ENCODE measurements around the gene PNMT.

DNA sequence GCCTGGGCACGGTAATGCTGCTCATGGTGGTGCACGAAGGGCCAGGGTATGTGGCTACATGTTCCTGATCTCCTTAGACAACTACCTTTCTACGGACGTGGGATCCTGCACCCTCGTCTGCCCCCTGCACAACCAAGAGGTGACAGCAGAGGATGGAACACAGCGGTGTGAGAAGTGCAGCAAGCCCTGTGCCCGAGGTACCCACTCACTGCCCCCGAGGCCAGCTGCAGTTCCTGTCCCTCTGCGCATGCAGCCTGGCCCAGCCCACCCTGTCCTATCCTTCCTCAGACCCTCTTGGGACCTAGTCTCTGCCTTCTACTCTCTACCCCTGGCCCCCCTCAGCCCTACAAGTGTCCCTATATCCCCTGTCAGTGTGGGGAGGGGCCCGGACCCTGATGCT is 43.6 kb downstream of the PNMT start:
- TF ChIP-seq, protein P1, sequence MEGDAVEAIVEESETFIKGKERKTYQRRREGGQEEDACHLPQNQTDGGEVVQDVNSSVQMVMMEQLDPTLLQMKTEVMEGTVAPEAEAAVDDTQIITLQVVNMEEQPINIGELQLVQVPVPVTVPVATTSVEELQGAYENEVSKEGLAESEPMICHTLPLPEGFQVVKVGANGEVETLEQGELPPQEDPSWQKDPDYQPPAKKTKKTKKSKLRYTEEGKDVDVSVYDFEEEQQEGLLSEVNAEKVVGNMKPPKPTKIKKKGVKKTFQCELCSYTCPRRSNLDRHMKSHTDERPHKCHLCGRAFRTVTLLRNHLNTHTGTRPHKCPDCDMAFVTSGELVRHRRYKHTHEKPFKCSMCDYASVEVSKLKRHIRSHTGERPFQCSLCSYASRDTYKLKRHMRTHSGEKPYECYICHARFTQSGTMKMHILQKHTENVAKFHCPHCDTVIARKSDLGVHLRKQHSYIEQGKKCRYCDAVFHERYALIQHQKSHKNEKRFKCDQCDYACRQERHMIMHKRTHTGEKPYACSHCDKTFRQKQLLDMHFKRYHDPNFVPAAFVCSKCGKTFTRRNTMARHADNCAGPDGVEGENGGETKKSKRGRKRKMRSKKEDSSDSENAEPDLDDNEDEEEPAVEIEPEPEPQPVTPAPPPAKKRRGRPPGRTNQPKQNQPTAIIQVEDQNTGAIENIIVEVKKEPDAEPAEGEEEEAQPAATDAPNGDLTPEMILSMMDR (IDR thresholded peaks at IDR 0.05; ENCODE audit: poor library complexity, severe bottlenecking), result no peak
- no peak for TF ChIP-seq EP300 (conservative IDR thresholded peaks at IDR 0.05; ENCODE audit: poor library complexity, severe bottlenecking)
- no peak for TF ChIP-seq RAD21 (conservative IDR thresholded peaks at IDR 0.05)
- TF ChIP-seq, protein P2, sequence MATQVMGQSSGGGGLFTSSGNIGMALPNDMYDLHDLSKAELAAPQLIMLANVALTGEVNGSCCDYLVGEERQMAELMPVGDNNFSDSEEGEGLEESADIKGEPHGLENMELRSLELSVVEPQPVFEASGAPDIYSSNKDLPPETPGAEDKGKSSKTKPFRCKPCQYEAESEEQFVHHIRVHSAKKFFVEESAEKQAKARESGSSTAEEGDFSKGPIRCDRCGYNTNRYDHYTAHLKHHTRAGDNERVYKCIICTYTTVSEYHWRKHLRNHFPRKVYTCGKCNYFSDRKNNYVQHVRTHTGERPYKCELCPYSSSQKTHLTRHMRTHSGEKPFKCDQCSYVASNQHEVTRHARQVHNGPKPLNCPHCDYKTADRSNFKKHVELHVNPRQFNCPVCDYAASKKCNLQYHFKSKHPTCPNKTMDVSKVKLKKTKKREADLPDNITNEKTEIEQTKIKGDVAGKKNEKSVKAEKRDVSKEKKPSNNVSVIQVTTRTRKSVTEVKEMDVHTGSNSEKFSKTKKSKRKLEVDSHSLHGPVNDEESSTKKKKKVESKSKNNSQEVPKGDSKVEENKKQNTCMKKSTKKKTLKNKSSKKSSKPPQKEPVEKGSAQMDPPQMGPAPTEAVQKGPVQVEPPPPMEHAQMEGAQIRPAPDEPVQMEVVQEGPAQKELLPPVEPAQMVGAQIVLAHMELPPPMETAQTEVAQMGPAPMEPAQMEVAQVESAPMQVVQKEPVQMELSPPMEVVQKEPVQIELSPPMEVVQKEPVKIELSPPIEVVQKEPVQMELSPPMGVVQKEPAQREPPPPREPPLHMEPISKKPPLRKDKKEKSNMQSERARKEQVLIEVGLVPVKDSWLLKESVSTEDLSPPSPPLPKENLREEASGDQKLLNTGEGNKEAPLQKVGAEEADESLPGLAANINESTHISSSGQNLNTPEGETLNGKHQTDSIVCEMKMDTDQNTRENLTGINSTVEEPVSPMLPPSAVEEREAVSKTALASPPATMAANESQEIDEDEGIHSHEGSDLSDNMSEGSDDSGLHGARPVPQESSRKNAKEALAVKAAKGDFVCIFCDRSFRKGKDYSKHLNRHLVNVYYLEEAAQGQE (IDR thresholded peaks at IDR 0.05; ENCODE audit: borderline replicate concordance), result no peak
- no peak for TF ChIP-seq POLR2AphosphoS5 (IDR thresholded peaks at IDR 0.05)
- TF ChIP-seq TAF1 (IDR thresholded peaks at IDR 0.05; ENCODE audit: low read depth), result no peak
- TF ChIP-seq EZH2 (IDR thresholded peaks at IDR 0.05; ENCODE audit: borderline replicate concordance, insufficient read depth, low read length, poor library complexity, severe bottlenecking), result no peak

All from neural cell (in vitro differentiated cells).